Colonic mucosa (tissue), 4 donors: ENCODE results near the gene ZFHX3. TPM values are rescaled to one million over a fixed set of nuclear protein-coding genes. Genes with fewer than 3 reads are reported as not detected.
"Not testable (repeated sequence)": the region's sequence is repeated elsewhere in the genome, so short reads cannot be mapped to it uniquely, and the experiment has no call there.

Experiments used
- DNase-seq: peaks from one replicate; pipeline ENCODE4 v3.0.0-alpha.2; 2020
- H3K27ac ChIP-seq: fragments of 200-600 bp; one replicate; pipeline ENCODE4 v1.8.0; 2021
- H3K27me3 ChIP-seq: fragments of 200-600 bp; one replicate; pipeline ENCODE4 v1.8.0; 2021
- H3K36me3 ChIP-seq: fragments of 200-600 bp; one replicate; pipeline ENCODE4 v1.8.0; 2021
- H3K4me1 ChIP-seq: fragments of 200-600 bp; one replicate; pipeline ENCODE4 v1.8.0; 2021; ENCODE audit warnings: mild to moderate bottlenecking
- H3K4me3 ChIP-seq: fragments of 200-600 bp; one replicate; pipeline ENCODE4 v1.8.0; 2021
- H3K9ac ChIP-seq, 2 donors: one replicate each; pipeline ENCODE4 v1.7.0; 2013; ENCODE audit warnings: control low read depth in 2 of 2, low read depth in 2 of 2, low read length in 2 of 2
- H3K9me3 ChIP-seq: fragments of 200-600 bp; one replicate; pipeline ENCODE4 v1.8.0; 2021
- CTCF ChIP-seq: fragments of 200-600 bp; IDR thresholded peaks from one replicate; pipeline ENCODE4 v1.8.0; 2022; ENCODE audit warnings: antibody characterized with exemption, mild to moderate bottlenecking
- intact Hi-C: fragments of 100-400 bp; cut with DNase I; formaldehyde crosslinking; loops from one replicate; pipeline ENCODE4 v1.14.1; 2022
- total RNA-seq, 2 donors: library from RNA; stranded (reverse); fragmentation: NEBNext Ultra II Directional in 1 of 2; extraction: Animal tissue kit (Norgen Biotek cat#: 25700) in 1 of 2; gene quantifications; one replicate each; pipeline ENCODE4 v1.2.1, GENCODE V29; 2021
- donor health status: healthy.
- donor health status: DM: no; HTN: no; CAD: no.
- donor health status: DM: no; HTN: no; CAD: no.

Gene ZFHX3
- total RNA-seq, 2 donors from 2014 or later, result 10.5 to 12.8 TPM

GRCh38 chr16:73000907-73001521, 46.9 kb downstream of the ZFHX3 start:
- H3K9me3 ChIP-seq, result no peaks in the 10 kb centered on the region
- no peak overlapping the region for H3K4me3 ChIP-seq
- TF ChIP-seq CTCF, result no peak
- H3K27ac ChIP-seq, result no peak overlapping the region
- H3K36me3 ChIP-seq, result no peaks in the 10 kb centered on the region
- H3K4me1 ChIP-seq, result peaks cover 10% of the 10 kb centered on the region
- H3K27me3 ChIP-seq, result no peaks in the 10 kb centered on the region
- intact Hi-C loops, result no loop called here
- DNase-seq, result no peak
- H3K9ac ChIP-seq, result no peak overlapping the region

DNA sequence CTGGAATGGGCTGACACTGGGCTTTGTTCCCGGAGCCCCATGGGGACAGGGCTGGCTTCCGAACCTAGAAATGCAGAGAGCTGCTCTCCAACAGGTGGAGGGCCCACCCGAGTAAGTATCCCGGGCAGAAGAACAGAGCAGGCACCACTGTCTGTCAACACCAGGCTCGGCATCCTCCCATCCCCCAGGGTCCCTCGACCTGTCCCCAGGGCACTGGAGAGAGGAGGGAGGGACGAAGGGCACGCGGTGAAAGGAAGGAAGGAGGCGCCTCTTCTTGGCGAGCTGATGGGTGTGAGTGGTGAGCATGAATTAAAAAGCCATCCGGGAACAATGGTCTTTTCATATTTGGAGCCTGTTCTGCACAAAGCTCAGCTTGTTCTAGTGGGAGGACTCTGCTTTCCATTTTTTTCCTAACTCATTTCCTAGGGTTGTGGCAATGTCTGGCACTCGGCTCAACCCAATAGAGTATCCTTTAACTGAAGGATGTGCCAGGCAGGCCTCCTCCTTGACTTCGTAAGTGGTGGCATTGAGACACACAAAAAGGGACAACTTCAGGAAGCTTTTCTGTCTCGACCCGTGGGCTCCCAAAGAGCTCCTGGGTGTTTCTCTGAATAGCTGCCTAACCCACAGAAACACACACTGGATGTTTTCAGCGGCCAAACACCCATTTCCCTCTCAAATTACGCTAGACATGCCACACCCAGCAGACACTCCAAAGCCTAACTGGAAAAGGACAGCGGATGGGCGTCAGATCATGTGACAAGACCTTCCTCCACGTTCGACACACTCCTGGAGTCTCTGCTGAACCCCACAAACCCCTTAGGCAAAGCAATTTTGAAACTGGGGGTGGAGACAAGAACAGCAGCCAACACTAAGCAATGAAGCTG, 47.7 kb downstream of the ZFHX3 start:
- H3K36me3 ChIP-seq, result no peaks in the 10 kb centered on the region
- intact Hi-C loops, result no loop called here
- DNase-seq, result peak; percentile 40
- peaks cover 10% of the 10 kb centered on the region for H3K4me1 ChIP-seq
- no peak overlapping the region for H3K9ac ChIP-seq
- H3K27ac ChIP-seq, result no peak overlapping the region
- H3K4me3 ChIP-seq, result no peak overlapping the region
- no peaks in the 10 kb centered on the region for H3K27me3 ChIP-seq
- no peak for TF ChIP-seq CTCF
- H3K9me3 ChIP-seq, result no peaks in the 10 kb centered on the region

DNA sequence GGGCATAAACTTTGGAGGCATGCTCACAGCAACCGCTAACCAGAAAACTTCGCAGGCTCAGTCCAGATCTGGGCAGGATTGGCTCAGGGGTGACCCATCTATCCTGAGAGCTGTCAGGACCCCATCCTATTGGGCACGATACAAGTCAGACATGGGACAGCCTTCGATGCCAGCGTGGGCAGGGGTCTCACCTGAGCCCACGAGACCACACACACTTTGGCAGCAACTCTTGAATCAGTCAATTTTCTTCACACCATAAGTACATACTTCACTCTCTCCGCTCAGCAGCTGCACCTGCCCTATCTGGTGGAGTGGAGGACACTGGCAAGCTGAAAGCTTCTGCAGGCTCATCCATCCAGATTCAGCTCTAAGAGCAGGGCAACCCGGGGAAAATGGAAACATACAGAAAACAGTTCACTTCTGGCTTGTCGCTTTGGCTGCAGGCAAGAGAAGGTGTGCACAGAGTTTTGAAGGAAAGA, 48.3 kb downstream of the ZFHX3 start:
- no peaks in the 10 kb centered on the region for H3K9me3 ChIP-seq
- intact Hi-C loops, result no loop called here
- no peak for DNase-seq
- no peak for TF ChIP-seq CTCF
- no peak overlapping the region for H3K4me3 ChIP-seq
- no peak overlapping the region for H3K27ac ChIP-seq
- H3K9ac ChIP-seq, result no peak overlapping the region
- H3K27me3 ChIP-seq, result no peaks in the 10 kb centered on the region
- no peaks in the 10 kb centered on the region for H3K36me3 ChIP-seq
- peaks cover 10% of the 10 kb centered on the region for H3K4me1 ChIP-seq

- H3K4me1 ChIP-seq, result peaks cover 10% of the 10 kb centered on the region
- no peak overlapping the region for H3K9ac ChIP-seq
- intact Hi-C loops, result no loop called here
- no peak overlapping the region for H3K27ac ChIP-seq
- H3K9me3 ChIP-seq, result no peaks in the 10 kb centered on the region
- no peak overlapping the region for H3K4me3 ChIP-seq
- H3K27me3 ChIP-seq, result no peaks in the 10 kb centered on the region
- peak; percentile 33 for DNase-seq
- H3K36me3 ChIP-seq, result no peaks in the 10 kb centered on the region
- no peak for TF ChIP-seq CTCF
Observed at GRCh38 chr16:72997141-72997542, 50.8 kb downstream of the ZFHX3 start.

DNA sequence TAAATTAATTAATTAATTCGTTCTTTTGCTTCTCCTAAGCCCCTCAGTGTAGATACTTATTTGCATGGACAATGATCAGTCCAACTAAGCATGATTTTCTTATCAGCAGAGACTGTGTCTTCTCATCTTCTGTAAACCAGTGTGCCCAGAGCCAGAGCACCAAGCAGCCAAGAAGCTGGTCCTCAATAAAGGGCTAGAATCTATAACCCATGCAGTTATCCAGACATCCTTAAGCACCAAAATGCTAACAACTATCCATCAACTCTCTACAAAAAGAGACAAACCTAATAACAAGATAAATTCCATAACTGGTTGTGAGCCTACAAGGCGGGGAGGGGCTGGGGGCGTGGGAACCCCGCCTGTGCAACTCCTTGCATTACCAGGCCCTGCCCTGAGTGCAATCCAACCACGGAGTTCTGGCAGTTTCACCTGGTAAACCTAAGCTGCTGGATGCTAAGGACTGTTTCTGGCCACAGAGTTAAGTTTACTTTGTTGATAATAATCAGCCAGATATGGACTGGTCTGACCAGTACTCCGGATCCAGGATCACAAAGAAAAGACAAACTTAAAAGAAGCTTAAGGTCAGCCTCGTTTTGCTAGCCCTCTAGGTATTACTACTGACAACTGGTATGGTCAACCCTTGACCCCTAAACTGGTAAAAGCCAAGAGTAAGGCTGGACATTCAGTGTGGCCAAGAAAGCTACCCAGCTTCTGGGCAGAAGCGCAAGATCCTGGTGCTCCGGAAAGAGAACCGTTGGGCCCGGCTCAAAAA, 51.5 kb downstream of the ZFHX3 start:
- Histone ChIP-seq H3K4me3 (no peak overlapping the region), H3K9me3 (no peaks in the 10 kb centered on the region), H3K27me3 (no peaks in the 10 kb centered on the region), H3K27ac (no peak overlapping the region), H3K36me3 (no peaks in the 10 kb centered on the region), H3K4me1 (peaks cover 10% of the 10 kb centered on the region), H3K9ac (no peak overlapping the region)
- TF ChIP-seq CTCF, result no peak
- intact Hi-C loops, result no loop called here
- DNase-seq, result peak; percentile 49

DNA sequence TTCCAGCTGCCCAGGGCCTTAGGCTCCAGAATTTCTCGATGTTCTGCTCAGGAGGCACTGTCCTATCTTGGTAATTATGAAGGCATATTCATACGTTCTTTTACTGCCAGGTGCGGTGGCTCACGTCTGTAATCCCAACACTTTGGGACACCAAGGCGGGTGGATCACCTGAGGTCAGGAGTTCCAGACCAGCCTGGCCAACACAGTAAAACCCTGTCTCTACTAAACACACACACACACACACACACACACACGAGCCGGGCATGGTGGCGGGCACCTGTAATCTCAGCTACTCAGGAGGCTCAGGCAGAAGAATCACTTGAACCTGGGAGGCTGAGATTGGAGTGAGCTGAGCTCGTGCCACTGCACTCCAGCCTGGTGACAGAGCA, 52.1 kb downstream of the ZFHX3 start:
- DNase-seq, H3K36me3 ChIP-seq, H3K4me1 ChIP-seq, H3K27ac ChIP-seq, H3K9ac ChIP-seq, H3K9me3 ChIP-seq, intact Hi-C loops, H3K27me3 ChIP-seq, H3K4me3 ChIP-seq: not testable (repeated sequence)
